ENCODE results near the gene TSPAN6. TPM values are rescaled to one million over a fixed set of nuclear protein-coding genes. Genes with fewer than 3 reads are reported as not detected.

Gene TSPAN6
- total RNA-seq, 1 donor from 2014 or later = 12.6 TPM

DNA sequence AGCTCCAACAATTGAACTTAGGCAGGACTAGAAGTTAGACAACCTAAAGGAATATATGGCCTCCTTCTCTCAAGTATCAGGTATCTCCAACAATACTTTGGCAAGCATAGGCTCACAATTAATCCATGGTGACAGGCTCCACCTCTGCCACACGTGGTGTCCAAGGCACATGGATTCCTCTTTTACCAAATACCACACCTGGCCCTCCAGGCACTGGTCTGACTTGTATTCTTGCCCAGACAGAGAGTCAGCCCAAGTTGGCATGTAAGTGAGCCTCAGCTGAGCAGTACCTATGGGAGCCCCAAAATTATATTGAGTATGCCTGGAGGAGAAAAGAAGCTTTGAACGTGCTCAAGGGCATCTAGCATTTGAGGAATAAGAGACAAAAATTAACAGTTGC is 27.0 kb upstream of the TSPAN6 start:
- H3K36me3 ChIP-seq = no peaks in the 10 kb centered on the region
- H3K4me1 ChIP-seq = no peaks in the 10 kb centered on the region
- ATAC-seq (no peak), DNase-seq (no peak)
- H3K27me3 ChIP-seq (ENCODE audit: low read depth) = no peaks in the 10 kb centered on the region
- TF ChIP-seq, protein P1, sequence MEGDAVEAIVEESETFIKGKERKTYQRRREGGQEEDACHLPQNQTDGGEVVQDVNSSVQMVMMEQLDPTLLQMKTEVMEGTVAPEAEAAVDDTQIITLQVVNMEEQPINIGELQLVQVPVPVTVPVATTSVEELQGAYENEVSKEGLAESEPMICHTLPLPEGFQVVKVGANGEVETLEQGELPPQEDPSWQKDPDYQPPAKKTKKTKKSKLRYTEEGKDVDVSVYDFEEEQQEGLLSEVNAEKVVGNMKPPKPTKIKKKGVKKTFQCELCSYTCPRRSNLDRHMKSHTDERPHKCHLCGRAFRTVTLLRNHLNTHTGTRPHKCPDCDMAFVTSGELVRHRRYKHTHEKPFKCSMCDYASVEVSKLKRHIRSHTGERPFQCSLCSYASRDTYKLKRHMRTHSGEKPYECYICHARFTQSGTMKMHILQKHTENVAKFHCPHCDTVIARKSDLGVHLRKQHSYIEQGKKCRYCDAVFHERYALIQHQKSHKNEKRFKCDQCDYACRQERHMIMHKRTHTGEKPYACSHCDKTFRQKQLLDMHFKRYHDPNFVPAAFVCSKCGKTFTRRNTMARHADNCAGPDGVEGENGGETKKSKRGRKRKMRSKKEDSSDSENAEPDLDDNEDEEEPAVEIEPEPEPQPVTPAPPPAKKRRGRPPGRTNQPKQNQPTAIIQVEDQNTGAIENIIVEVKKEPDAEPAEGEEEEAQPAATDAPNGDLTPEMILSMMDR (IDR thresholded peaks at IDR 0.05) = no peak
- no peak overlapping the region for H3K27ac ChIP-seq
- H3K9me3 ChIP-seq = no peaks in the 10 kb centered on the region
- intact Hi-C loops (cut with DNase I) = no loop called here
- H3K4me3 ChIP-seq = no peak overlapping the region

DNA sequence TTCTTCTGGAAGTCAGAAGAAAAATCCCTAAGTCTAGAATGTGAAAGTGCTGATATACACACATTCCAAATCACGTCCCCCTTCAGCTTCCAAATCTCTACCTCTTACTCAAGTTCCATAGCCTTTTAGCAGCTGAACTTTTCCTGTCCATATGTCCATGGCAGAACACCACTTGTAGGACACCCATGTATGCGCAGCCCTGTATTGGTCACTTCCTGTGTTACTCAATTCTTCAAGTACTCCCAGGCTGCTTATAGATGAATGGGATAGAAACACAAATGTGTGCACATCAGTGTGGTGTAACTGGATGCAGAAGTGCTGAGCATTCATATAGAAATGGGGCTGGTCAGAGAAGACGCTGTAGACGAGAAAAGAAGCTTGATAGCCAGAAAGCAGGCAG is 26.2 kb upstream of the TSPAN6 start:
- Histone ChIP-seq H3K27me3 (ENCODE audit: low read depth) (no peaks in the 10 kb centered on the region), H3K9me3 (no peaks in the 10 kb centered on the region), H3K4me3 (no peak overlapping the region), H3K27ac (no peak overlapping the region), H3K36me3 (no peaks in the 10 kb centered on the region), H3K4me1 (no peaks in the 10 kb centered on the region)
- intact Hi-C loops (cut with DNase I) = no loop called here
- TF ChIP-seq, protein P1 (IDR thresholded peaks at IDR 0.05) = no peak
- no peak for ATAC-seq
- no peak for DNase-seq

DNA sequence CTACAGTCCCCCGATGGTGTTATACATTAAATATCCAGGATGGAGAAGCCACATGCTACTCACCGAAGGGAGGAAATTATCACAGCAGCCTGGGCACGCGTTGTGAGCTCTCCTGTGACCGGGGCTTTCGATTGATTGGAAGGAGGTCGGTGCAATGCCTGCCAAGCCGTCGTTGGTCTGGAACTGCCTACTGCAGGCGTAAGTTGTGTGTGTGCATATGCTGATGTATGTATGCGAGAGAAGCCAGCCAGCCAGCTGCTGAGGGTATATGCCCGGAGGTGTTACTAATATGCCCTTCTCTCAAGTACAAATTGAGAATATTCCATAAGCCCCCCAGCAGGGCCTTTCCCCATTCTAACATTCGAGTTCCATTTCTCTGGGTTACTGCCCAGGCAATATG is 25.6 kb upstream of the TSPAN6 start:
- H3K9me3 ChIP-seq = no peaks in the 10 kb centered on the region
- ATAC-seq (no peak), DNase-seq (no peak)
- TF ChIP-seq, protein P1 (IDR thresholded peaks at IDR 0.05) = no peak
- no peak overlapping the region for H3K27ac ChIP-seq
- H3K4me3 ChIP-seq = no peak overlapping the region
- intact Hi-C loops (cut with DNase I) = no loop called here
- H3K4me1 ChIP-seq = no peaks in the 10 kb centered on the region
- H3K27me3 ChIP-seq (ENCODE audit: low read depth) = no peaks in the 10 kb centered on the region
- H3K36me3 ChIP-seq = no peaks in the 10 kb centered on the region

DNA sequence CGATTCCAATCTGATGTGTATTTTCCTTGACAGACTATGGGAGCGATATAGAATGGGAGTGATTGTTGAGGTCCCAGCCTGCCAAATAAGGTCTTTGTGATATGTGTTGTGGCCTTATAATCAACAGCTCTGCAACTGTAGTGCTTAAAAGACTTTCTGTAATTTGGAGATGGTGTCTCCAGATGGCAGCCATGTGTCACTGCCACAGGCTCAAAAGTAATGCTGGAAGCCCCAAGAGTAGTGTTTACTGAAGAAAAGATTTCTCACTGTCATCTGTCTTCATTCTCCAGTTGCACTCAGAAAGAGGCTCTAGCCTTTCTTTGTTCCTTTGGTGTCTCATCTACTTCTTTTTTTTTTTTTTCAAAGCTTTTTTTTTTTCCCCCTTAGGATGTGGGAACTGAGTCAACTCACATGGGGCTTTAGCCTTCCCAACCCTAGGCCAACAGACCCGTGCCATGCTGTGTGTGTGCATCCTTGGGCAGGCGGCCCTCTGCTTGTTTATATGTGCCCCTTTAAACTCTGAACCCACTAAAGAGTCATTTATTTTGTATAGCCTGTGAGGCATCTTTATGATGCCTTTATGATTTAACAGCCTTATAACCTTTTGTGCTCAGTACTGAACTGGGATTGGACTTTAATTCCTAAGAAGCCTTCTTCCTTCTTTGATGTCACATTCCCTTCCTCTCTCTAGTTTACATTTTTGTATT is 23.0 kb upstream of the TSPAN6 start:
- H3K4me3 ChIP-seq = no peak overlapping the region
- ATAC-seq = no peak
- H3K9me3 ChIP-seq = no peaks in the 10 kb centered on the region
- intact Hi-C loops (cut with DNase I) = no loop called here
- H3K27ac ChIP-seq = no peak overlapping the region
- H3K36me3 ChIP-seq = no peaks in the 10 kb centered on the region
- no peak for DNase-seq
- TF ChIP-seq, protein P1 (IDR thresholded peaks at IDR 0.05) = no peak
- H3K27me3 ChIP-seq (ENCODE audit: low read depth) = no peaks in the 10 kb centered on the region
- no peaks in the 10 kb centered on the region for H3K4me1 ChIP-seq

DNA sequence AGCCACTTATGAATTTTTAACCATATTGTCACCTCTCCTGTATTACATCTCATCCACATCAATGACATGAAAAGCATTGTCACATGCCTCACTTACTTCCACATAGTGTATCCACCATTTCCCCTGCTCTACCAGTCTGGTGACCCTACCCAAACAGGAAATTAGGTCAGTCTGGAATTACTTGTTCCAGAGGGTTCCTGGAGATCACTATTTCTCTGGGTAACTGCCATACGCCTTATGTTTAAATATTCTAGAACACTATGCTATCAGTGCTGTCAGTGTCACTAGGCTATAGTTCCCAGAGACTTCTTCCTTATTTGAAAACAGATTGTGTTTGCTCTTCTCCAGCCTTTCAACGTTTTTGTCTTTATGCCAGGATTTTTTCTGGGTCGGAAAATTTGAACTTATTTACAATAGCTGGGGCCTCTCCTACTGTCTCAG is 22.4 kb upstream of the TSPAN6 start:
- TF ChIP-seq, protein P1 (IDR thresholded peaks at IDR 0.05) = no peak
- Histone ChIP-seq H3K9me3 (no peaks in the 10 kb centered on the region), H3K27me3 (ENCODE audit: low read depth) (no peaks in the 10 kb centered on the region), H3K36me3 (no peaks in the 10 kb centered on the region), H3K4me1 (no peaks in the 10 kb centered on the region), H3K4me3 (no peak overlapping the region), H3K27ac (no peak overlapping the region)
- no peak for DNase-seq
- intact Hi-C loops (cut with DNase I) = no loop called here
- ATAC-seq = no peak
